Measurements from ENCODE around the gene SLC35C1. TPM values are rescaled to one million over a fixed set of nuclear protein-coding genes. Genes with fewer than 3 reads are reported as not detected.

SLC35C1 gene
- total and polyA plus RNA-seq, 2 of the 8 experiments (the other 6 are each of a cell fraction or from before 2014, with no cell fraction given), result 4.6 to 10.6 TPM

GRCh38 chr11:45860764-45861510 is 56.0 kb downstream of the SLC35C1 start:
- H3K79me1 ChIP-seq (ENCODE audit: low read depth, low read length), result no peaks in the 10 kb centered on the region; the same call in 1 of the 2 replicates
- H3K56ac ChIP-seq (replicated peaks; ENCODE audit: insufficient read length, low read depth, low read length), result no peak overlapping the region
- no peak overlapping the region for H2BK20ac ChIP-seq (ENCODE audit: low read length)
- no peak overlapping the region for H2AK5ac ChIP-seq (ENCODE audit: low read depth, low read length)
- ChIA-PET POLR2A (ENCODE audit: partially characterized antibody) (interaction anchor here (1.0 to 4.7 kb wide), 2 partner anchors 13 to 23 kb away, joined by 3 to 17 read pairs; partner anchors contain the start of gene CRY2), CTCF (ENCODE audit: partially characterized antibody) (interaction anchor here (0.6 to 8.6 kb wide), 8 partner anchors 11 to 509 kb away, joined by 3 to 90 read pairs (median 4); no protein-coding TSS in a partner anchor)
- H3K4ac ChIP-seq (replicated peaks; ENCODE audit: insufficient read length, low read depth, low read length), result no peak overlapping the region
- no peak overlapping the region for H2BK120ac ChIP-seq (replicated peaks; ENCODE audit: low read depth, low read length)
- FAIRE-seq, result no peak
- no peak overlapping the region for H2BK15ac ChIP-seq (ENCODE audit: low read length)
- H3K14ac ChIP-seq (ENCODE audit: insufficient read length), result no peak overlapping the region
- H3K4me1 ChIP-seq (replicated peaks in 1 of 4; ENCODE audit: control insufficient read depth in 3 of 4, insufficient read depth in 4 of 4, low read length in 3 of 4), result peaks cover 6 to 18% (median 13%) of the 10 kb centered on the region in 4 experiments; a peak in 5 of 7 replicates
- no peaks in the 10 kb centered on the region for H4K20me1 ChIP-seq (replicated peaks in 1 of 2; ENCODE audit: control insufficient read depth in 1 of 2, insufficient read depth in 2 of 2, low read length in 2 of 2)
- no peak overlapping the region for H3K4me3 ChIP-seq (ENCODE audit: extremely low read depth in 1 of 4, insufficient read depth in 2 of 4, low read depth in 3 of 4, low read length in 4 of 4)
- H3K79me2 ChIP-seq (ENCODE audit: control insufficient read depth in 1 of 2, insufficient read depth in 2 of 2, low read length in 2 of 2), result no peaks in the 10 kb centered on the region
- 93% methylated on average over 10 of the region's 10 CpGs; no CpG with 5 or more reads in 1 of the 2 experiments for WGBS, 2 experiments (ENCODE audit: extremely low coverage in 1 of 2, insufficient coverage in 1 of 2, insufficient read length in 1 of 2, insufficient replicate concordance in 2 of 2, low coverage in 1 of 2, low lambda C conversion rate in 2 of 2, missing lambda C conversion rate in 1 of 2)
- H4K8ac ChIP-seq (ENCODE audit: extremely low read depth, insufficient read depth, low read length), result no peak overlapping the region
- H3K23me2 ChIP-seq (ENCODE audit: low read depth, low read length), result no peaks in the 10 kb centered on the region
- H3K9ac ChIP-seq (replicated peaks in 1 of 4; ENCODE audit: extremely low read depth in 1 of 4, low read depth in 3 of 4, low read length in 3 of 4), result no peak overlapping the region
- peaks cover 3 to 27% (median 9%) of the 10 kb centered on the region in 4 experiments; a peak in 5 of 8 replicates for H3K36me3 ChIP-seq (ENCODE audit: control insufficient read depth in 2 of 4, insufficient read depth in 4 of 4, low read length in 3 of 4)
- DNase-seq (ENCODE audit: low read depth in 1 of 2, low spot score in 2 of 2), result no peak
- H2BK12ac ChIP-seq (ENCODE audit: low read depth, low read length), result no peak overlapping the region
- H3K9me3 ChIP-seq (ENCODE audit: insufficient read depth in 2 of 2, low read depth in 1 of 2, low read length in 1 of 2), result no peaks in the 10 kb centered on the region
- H2AFZ ChIP-seq (ENCODE audit: low read length), result no peak overlapping the region
- H2BK5ac ChIP-seq (ENCODE audit: low read depth, low read length), result no peak overlapping the region
- no peak overlapping the region for H3K23ac ChIP-seq (ENCODE audit: insufficient read length)
- H3K18ac ChIP-seq (ENCODE audit: extremely low read depth, low read length), result no peak overlapping the region
- no peak overlapping the region for H3K27ac ChIP-seq (ENCODE audit: low read depth, low read length)
- no peaks in the 10 kb centered on the region for H3K27me3 ChIP-seq (replicated peaks in 1 of 4; ENCODE audit: control insufficient read depth in 3 of 4, extremely low read depth in 1 of 4, insufficient read depth in 3 of 4, low read length in 3 of 4)
- no peak overlapping the region for H4K91ac ChIP-seq (replicated peaks; ENCODE audit: insufficient read length, low read length)
- no peak overlapping the region for H3K4me2 ChIP-seq (ENCODE audit: insufficient read depth in 1 of 2, low read depth in 2 of 2, low read length in 2 of 2)
- no peak overlapping the region for H4K5ac ChIP-seq (ENCODE audit: insufficient read length, low read depth, low read length)
- TF ChIP-seq TCF12 (IDR thresholded peaks at IDR 0.05; ENCODE audit: low read depth, low read length) (no peak), TAF1 (IDR thresholded peaks at IDR 0.05; ENCODE audit: low read depth, low read length) (no peak), USF2 (IDR thresholded peaks at IDR 0.05; ENCODE audit: low read length) (no peak), BRCA1 (IDR thresholded peaks at IDR 0.05; ENCODE audit: low read depth, low read length) (no peak), SP4 (IDR thresholded peaks at IDR 0.05; ENCODE audit: low read length) (no peak), SAP30 (IDR thresholded peaks at IDR 0.05; ENCODE audit: insufficient read depth, insufficient replicate concordance, low read length) (no peak), SIX5 (IDR thresholded peaks at IDR 0.05; ENCODE audit: low read depth, low read length) (no peak), YY1 (IDR thresholded peaks at IDR 0.05; ENCODE audit: low read depth, low read length) (no peak), E2F6 (IDR thresholded peaks at IDR 0.05) (no peak), POU5F1 (IDR thresholded peaks at IDR 0.05; ENCODE audit: low read depth, low read length) (no peak), HDAC6 (IDR thresholded peaks at IDR 0.05; ENCODE audit: low read depth, low read length) (no peak)

Data from H1 (cell line).